NCI-H1048 (cell line): ENCODE measurements around the gene ODF2.
"Not testable (repeated sequence)": the region's sequence is repeated elsewhere in the genome, so short reads cannot be mapped to it uniquely, and the experiment has no call there.

Source experiments
- DNase-seq: peaks from one replicate; lab custom pipeline; 2025; lab: John Stamatoyannopoulos, UW

ODF2 gene

GRCh38 chr9:128455849-128456612 lies at the start of gene ODF2:
Gene ODF2, plus strand, starts transcription at chr9:128456006. Its CDS starts 86 bp downstream, at chr9:128456092.
- DNase-seq = peak; percentile 89

DNA sequence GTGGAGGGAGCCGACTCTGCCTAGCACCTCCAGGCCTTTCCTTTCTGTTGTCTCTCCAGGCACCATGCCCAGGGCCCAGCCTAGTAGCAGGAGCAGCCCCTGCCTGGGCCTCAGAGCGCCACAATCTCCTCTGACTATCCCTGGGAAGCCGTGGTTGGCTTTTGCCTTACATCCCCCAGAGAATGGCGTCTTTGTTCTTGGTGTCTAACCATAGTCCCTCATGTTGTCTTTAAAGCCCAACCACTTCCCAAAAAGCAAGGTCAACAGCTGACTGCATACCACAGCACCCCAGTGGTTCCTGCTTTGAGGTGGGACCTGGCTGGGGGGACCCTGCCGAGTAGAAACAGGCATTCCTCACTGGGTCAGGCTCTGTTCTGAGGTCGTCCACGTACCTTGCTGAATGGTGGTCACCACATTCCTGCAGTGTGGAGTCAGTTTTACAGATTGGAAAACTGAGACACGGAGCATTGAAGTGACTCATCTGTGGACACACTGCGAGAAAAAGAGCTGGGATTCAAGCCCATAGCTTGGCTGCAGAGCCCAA lies 48.9 kb upstream of the ODF2 start:
- no peak for DNase-seq

GRCh38 chr9:128408963-128409431 lies 46.8 kb upstream of the ODF2 start:
- DNase-seq = no peak

GRCh38 chr9:128409450-128409849 lies 46.4 kb upstream of the ODF2 start:
- no peak for DNase-seq

- DNase-seq = no peak
Measured at GRCh38 chr9:128409978-128410377, 45.8 kb upstream of the ODF2 start.

DNA sequence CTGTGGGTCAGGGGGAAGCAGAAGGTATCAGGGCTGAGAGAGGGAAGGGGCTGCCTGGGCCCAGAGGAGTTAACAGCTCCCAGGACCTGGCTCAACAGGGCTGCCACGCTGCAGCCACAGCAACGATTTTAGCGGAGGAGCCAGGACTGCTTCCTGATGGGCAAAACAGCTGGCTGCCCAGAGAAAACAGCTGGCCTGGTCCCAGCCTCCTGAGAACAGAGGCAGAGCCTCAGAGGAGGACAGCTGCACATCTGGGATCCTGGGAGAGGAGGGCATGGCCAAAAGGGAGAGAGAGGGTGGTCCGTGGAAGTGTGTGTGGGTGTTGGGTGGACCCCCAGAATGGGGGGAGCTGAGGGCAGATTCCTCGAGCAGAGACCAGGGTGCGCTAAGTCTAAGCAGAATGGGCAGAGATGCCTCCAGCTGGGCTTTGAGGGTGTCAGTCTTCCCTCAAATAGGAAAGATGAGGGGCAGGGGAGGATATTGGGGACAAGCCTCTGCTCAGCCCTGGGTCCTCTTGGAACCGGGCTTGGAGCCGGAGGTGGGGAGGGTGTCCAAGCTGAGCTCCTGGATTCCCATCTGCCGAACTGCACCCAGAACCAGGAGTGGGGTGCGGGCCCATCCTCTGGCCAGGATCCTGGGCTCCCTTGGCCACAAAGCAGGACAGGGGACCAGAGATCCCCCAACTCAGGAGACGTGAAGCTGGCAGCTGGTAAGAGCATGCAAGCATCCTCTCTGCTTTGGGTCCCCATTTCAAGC lies 44.3 kb upstream of the ODF2 start:
- DNase-seq = no peak

- DNase-seq = no peak
Measured at GRCh38 chr9:128412120-128412790, 43.6 kb upstream of the ODF2 start.

DNA sequence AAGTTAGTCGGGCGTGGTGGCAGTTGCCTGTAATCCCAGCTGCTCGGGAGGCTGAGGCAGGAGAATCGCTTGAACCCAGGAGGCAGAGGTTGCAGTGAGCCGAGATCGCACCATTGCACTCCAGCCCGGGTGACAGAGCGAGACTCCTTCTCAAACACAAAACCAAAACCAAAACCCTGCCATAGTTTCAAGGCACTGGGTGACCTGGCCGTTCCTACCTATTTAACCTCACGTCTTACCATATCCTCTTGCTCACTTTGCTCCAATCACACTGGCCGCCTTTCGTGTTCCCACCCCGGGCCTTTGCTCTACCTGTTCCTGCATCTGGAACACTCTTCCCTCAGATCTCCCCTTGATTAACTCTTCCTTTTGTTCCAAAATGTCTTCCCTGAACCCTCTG lies 42.1 kb upstream of the ODF2 start:
- not testable (repeated sequence) for DNase-seq

GRCh38 chr9:128414461-128414860 lies 41.3 kb upstream of the ODF2 start:
- no peak for DNase-seq

DNA sequence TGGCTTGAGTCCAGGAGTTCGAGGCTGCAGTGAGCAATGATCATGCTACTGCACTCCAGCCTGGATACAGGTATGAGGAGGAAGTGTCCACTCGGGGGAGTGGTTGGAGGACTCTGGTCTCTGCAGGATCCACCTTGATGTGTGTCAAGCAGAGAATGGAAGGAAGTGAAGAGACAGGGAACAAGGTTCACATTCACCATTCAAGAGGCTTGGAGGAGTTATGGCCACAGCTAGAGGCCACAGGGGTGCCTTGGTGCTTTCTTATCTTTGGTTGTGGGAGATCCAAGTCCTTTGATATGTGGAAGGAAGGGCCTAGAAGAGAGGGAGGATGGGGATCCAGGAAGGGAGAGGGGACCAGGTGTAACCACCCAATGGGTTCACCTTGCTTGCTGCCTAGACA lies 40.5 kb upstream of the ODF2 start:
- DNase-seq = no peak

DNA sequence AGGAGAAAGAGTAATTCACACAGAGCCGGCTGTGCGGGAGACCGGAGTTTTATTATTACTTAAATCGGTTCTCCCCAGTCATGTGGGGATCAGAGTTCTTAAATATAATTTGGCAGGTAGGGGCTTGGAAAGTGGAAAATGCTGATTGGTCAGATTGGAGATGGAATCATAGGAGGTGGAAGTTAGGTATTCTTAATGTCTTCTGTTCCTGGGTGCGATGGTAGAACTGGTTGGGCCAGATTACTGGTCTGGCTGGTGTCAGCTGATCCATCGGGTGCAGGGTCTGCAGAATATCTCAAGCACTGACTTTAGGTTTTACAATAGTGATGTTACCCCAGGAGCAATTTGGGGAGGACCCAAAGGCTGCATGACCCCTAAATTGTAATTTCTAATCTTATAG lies 39.8 kb upstream of the ODF2 start:
- DNase-seq = no peak

GRCh38 chr9:128416432-128417019 lies 39.3 kb upstream of the ODF2 start:
- no peak for DNase-seq

GRCh38 chr9:128419061-128419925 lies 36.5 kb upstream of the ODF2 start:
- DNase-seq = no peak

DNA sequence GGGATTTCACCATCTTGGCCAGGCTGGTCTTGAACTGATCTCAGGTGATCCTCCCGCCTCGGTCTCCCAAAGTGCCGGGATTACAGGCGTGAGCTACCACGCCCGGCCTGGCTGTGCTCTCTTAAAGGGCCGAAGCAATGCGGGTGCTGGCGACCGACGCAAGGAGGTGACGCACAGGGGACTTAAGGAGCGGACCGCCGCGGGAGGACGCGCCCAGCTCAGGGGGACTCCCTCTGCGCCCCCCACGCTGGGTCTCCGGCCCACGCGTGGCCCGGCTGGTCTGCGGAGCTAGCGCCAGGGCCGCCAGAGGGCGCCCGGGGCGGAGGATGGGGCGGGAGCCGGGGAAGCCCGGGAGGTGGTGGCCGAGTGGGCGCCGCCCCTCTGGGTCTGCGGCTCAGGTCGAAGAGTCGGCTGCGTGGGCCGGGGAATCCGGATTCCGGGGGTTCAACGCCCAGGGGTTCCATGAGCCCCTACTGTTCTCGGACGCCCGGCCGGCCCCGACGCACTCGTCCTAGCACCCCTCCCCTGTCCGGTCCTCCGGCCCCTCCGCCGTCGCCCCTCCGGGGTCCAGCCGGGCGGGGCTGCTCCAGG lies 35.7 kb upstream of the ODF2 start:
- DNase-seq = no peak

DNA sequence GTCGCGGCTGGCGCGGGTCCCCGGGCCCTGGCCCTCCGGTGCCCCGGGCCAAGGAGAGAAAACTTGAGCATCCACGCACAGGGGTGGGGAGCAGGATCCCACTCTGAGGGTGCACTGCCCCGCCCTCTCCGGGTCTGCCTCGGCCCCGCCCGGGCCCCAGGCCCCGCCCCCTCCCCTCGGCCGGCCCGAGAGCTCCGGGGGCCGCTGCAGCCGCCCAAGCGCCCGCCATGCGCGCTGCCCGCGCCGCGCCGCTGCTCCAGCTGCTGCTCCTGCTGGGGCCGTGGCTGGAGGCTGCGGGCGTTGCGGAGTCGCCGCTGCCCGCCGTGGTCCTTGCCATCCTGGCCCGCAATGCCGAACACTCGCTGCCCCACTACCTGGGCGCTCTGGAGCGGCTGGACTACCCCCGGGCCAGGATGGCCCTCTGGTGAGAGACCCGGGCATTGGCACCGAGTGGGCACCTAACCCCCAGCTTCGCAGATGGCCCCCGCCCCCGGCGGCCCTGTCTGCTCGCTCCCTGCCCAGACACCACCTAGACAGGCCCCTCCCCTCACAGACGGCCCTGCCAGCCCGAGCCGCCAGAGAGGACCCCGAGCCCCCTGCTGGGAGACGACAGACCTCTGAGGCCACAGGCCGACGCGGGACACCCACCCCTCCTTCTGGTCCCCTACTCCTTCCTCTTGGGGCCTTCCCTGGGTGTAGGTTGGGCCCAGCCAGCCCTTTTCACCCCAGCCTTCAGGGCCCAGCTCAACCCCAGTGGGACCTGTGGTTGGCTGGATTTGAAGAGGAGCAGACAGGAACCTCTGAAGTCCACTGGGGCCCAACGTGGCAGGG lies 34.9 kb upstream of the ODF2 start, which contains the start of gene CERCAM:
TSS of gene CERCAM (plus strand) at position 207 of the 831 bp plus-strand sequence. CDS start at position 228, 21 bp downstream.
- DNase-seq = no peak

DNA sequence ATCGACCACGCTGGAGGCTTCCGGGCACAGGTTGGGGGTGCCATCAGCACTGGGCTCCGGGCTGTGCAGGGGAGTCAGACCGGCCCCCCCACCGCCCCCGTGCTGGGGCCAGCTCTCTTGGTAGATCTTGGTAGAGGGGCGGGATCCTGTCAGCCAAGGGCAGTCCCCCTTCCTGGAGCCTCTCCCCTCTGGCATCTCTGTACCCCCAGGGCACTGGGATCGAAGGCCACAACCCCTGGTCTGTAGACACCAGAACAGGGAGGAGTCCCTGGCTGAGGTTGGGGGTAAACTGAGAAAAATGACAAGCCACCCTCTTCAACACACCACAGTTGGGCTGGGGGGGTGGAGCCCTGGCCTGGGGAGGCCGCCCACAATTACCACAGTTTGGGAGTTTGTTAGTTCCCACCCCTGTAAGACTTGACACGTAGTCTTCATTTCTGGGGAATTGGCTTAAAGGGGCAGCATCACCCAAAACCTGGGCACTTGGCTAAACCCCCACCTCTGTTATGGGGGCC lies 34.3 kb upstream of the ODF2 start:
- DNase-seq = no peak

- DNase-seq = not testable (repeated sequence)
Measured at GRCh38 chr9:128422022-128422782, 33.6 kb upstream of the ODF2 start.

- DNase-seq = no peak
Measured at GRCh38 chr9:128422783-128423150, 33.0 kb upstream of the ODF2 start.

GRCh38 chr9:128423356-128423755 lies 32.5 kb upstream of the ODF2 start:
- not testable (repeated sequence) for DNase-seq
